ENCODE measurements around the gene GLI3. TPM values are rescaled to one million over a fixed set of nuclear protein-coding genes. Genes with fewer than 3 reads are reported as not detected.

The GLI3 gene
- total RNA-seq, 2 experiments from 2014 or later, result 0.28 to 0.36 TPM

GRCh38 chr7:42012786-42013360 is 224.1 kb downstream of the GLI3 start:
- no peak overlapping the region for H3K4me3 ChIP-seq (ENCODE audit: low read length)
- peaks cover 7% of the 10 kb centered on the region for H3K9me3 Mint-ChIP-seq
- no peaks in the 10 kb centered on the region for H3K36me3 ChIP-seq (ENCODE audit: insufficient read depth, low read length)
- H3K27ac ChIP-seq (ENCODE audit: low read depth in 1 of 2, low read length in 2 of 2), result no peak overlapping the region
- peaks cover 0 to 2% of the 10 kb centered on the region in 2 experiments for H3K27me3 ChIP-seq (ENCODE audit: control insufficient read depth in 1 of 2, insufficient read depth in 2 of 2, low read length in 2 of 2)
- intact Hi-C loops (cut with DNase I, micrococcal nuclease), result no loop called here
- TF ChIP-seq CTCF (IDR thresholded peaks at IDR 0.05), result no peak
- no peak overlapping the region for H3K4me3 Mint-ChIP-seq
- ATAC-seq (ENCODE audit: poor library complexity), result no peak
- H3K4me1 Mint-ChIP-seq (ENCODE audit: low read depth), result no peaks in the 10 kb centered on the region
- peaks cover 0 to 8% of the 10 kb centered on the region in 2 experiments for H3K9me3 ChIP-seq (ENCODE audit: control insufficient read depth in 1 of 2, insufficient read depth in 1 of 2, low read length in 2 of 2)
- no peaks in the 10 kb centered on the region for H3K4me1 ChIP-seq (ENCODE audit: insufficient read depth, low read length)
- H3K27me3 Mint-ChIP-seq, result peaks cover 28% of the 10 kb centered on the region
- H3K27ac Mint-ChIP-seq, result no peak overlapping the region
- ChIA-PET CTCF (no interaction called here), POLR2A (no interaction called here)
- DNase-seq, result no peak
- no peaks in the 10 kb centered on the region for H3K36me3 Mint-ChIP-seq (ENCODE audit: low read depth)

- ChIA-PET POLR2A (no interaction called here), CTCF (no interaction called here)
- H3K4me3 Mint-ChIP-seq, result no peak overlapping the region
- no peak for DNase-seq
- H3K4me1 ChIP-seq (ENCODE audit: insufficient read depth, low read length), result no peaks in the 10 kb centered on the region
- peaks cover 7% of the 10 kb centered on the region for H3K9me3 Mint-ChIP-seq
- no peak overlapping the region for H3K27ac ChIP-seq (ENCODE audit: low read depth in 1 of 2, low read length in 2 of 2)
- ATAC-seq (ENCODE audit: poor library complexity), result no peak
- peaks cover 0 to 2% of the 10 kb centered on the region in 2 experiments for H3K27me3 ChIP-seq (ENCODE audit: control insufficient read depth in 1 of 2, insufficient read depth in 2 of 2, low read length in 2 of 2)
- no peaks in the 10 kb centered on the region for H3K36me3 ChIP-seq (ENCODE audit: insufficient read depth, low read length)
- H3K36me3 Mint-ChIP-seq (ENCODE audit: low read depth), result no peaks in the 10 kb centered on the region
- H3K9me3 ChIP-seq (ENCODE audit: control insufficient read depth in 1 of 2, insufficient read depth in 1 of 2, low read length in 2 of 2), result peaks cover 0 to 8% of the 10 kb centered on the region in 2 experiments
- TF ChIP-seq CTCF (IDR thresholded peaks at IDR 0.05), result no peak
- peaks cover 22% of the 10 kb centered on the region for H3K27me3 Mint-ChIP-seq
- intact Hi-C loops (cut with DNase I, micrococcal nuclease), result no loop called here
- no peak overlapping the region for H3K4me3 ChIP-seq (ENCODE audit: low read length)
- H3K4me1 Mint-ChIP-seq (ENCODE audit: low read depth), result no peaks in the 10 kb centered on the region
- H3K27ac Mint-ChIP-seq, result no peak overlapping the region
Measured at GRCh38 chr7:42012313-42012712, 224.7 kb downstream of the GLI3 start.

GRCh38 chr7:42011846-42012245 is 225.2 kb downstream of the GLI3 start:
- no peak for ATAC-seq (ENCODE audit: poor library complexity)

More at GRCh38 chr7:42011846-42012245, 225.2 kb downstream of the GLI3 start:
- no peak overlapping the region for H3K27ac Mint-ChIP-seq
- H3K9me3 ChIP-seq (ENCODE audit: control insufficient read depth in 1 of 2, insufficient read depth in 1 of 2, low read length in 2 of 2), result peaks cover 0 to 8% of the 10 kb centered on the region in 2 experiments
- H3K27me3 Mint-ChIP-seq, result peaks cover 18% of the 10 kb centered on the region
- no peak overlapping the region for H3K4me3 Mint-ChIP-seq
- H3K27me3 ChIP-seq (ENCODE audit: control insufficient read depth in 1 of 2, insufficient read depth in 2 of 2, low read length in 2 of 2), result peaks cover 0 to 2% of the 10 kb centered on the region in 2 experiments
- TF ChIP-seq CTCF (IDR thresholded peaks at IDR 0.05), result no peak
- H3K9me3 Mint-ChIP-seq, result peaks cover 6% of the 10 kb centered on the region
- intact Hi-C loops (cut with DNase I, micrococcal nuclease), result no loop called here
- no peaks in the 10 kb centered on the region for H3K4me1 Mint-ChIP-seq (ENCODE audit: low read depth)
- no peak overlapping the region for H3K27ac ChIP-seq (ENCODE audit: low read depth in 1 of 2, low read length in 2 of 2)
- no peaks in the 10 kb centered on the region for H3K36me3 Mint-ChIP-seq (ENCODE audit: low read depth)
- no peaks in the 10 kb centered on the region for H3K36me3 ChIP-seq (ENCODE audit: insufficient read depth, low read length)
- ChIA-PET POLR2A (no interaction called here), CTCF (no interaction called here)
- H3K4me1 ChIP-seq (ENCODE audit: insufficient read depth, low read length), result no peaks in the 10 kb centered on the region
- no peak overlapping the region for H3K4me3 ChIP-seq (ENCODE audit: low read length)
- no peak for DNase-seq
